Skin of body (tissue), 3 donors: ENCODE results near the gene SINHCAF. TPM values are rescaled to one million over a fixed set of nuclear protein-coding genes. Genes with fewer than 3 reads are reported as not detected.

Experiments
- DNase-seq: peaks from one replicate; lab custom pipeline; 2025; lab: John Stamatoyannopoulos, UW
- small RNA-seq: library from RNA; depleted of rRNA; stranded (forward); fragments of <200 nt; gene quantifications from one replicate; pipeline ENCODE3, GENCODE V24; 2014; ENCODE audit warnings: low replicate concordance
- total RNA-seq: library from RNA; depleted of rRNA; stranded (reverse); fragments of >200 nt; gene quantifications from one replicate; pipeline ENCODE4 v1.2.3, GENCODE V29; 2014

SINHCAF gene
- total RNA-seq, 1 donor from 2014 or later = 47.5 TPM

DNA sequence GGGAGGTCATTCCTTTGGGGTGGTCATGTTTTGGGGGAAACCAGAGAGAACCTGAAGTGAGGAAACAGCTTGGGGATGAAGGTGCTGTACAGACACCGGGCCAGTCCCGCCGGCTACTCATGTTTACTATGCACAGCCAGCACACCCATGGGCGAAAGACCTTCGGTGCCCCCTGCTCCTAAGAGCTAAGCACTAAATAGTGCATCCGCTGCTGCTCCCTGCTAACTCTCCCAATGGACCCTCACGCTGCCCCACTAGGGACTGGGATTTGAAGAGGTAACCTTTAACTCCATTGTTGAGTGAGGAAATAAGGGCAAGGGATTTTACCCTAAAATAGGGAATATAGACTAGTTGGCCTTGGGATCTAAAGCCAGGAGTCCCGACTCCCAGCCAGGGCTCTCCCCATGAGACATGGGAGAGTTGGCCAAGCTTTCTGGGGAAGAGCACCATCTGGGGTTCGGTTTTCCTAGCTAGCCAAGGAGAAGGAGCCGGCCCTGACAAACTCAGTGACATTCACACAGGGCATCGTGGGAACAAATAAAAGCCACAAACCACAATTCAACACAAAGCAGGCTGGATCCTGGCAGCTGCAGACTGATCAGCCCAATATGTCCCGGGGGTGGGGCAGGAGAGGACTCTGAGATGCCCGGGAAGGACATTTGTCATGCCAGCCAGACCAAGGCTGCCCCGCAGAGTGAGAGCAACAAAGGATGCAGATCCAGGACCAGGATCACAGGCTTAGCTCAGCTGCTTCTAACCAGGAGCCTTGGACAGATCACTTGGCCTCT, 91.7 kb downstream of the SINHCAF start:
- no peak for DNase-seq

DNA sequence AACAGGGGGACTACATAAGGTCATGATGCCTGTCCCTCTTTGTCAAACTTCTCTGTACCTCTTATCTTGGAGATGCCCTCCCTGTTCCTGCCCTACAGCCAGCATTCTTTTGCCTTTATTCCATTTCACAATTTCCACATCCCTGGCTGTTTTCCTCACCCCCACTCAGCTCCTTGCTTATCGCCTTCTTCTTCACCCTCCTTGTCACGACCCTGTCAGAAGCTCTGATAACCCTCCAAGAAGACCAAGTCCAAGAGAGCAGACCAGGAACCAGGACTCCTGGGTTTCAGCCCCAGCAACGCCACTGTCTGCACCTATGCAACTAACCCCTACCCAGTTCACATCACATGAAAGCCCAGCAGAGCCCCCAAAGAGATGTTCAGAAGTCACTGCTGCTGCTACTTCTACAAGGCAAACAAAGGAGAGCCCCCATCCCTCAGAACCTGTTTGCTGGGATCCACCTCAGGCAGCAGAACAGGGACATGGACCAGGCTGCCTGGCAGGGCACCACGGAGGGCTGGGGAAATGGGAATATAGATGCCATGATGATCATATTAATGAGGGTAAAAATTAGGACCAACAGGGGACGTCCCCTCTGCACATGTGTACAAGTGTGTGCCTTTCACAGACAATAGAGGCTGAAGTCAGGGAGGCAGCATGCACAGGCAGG, 92.8 kb downstream of the SINHCAF start:
- DNase-seq = no peak

DNA sequence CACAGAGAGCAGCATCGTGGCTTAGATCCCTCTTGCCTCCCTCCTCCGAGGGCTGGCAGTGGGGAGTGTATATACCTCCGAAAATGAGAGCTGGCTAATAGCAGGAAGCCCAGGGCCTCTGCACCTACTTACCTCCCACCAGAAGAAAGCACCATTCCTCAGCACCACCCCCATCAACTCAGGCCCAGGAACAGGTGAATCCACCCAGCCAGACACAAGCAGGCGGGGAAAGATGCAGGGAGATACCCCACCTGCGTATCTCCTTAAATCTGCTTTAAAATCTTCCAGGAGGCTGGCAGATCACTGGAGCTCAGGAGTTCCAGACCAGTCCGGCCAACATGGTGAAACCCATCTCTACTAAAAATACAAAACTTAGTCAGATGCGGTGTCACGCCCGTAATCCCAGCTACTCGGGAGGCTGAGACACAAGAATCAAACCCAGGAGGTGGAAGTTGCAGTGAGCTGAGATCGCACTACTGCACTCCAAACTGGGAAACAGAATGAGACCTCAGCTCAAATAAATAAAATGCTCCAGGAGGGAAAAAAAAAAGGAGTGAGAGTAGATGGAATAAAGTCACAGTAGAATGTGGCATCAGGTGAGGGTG, 93.5 kb downstream of the SINHCAF start:
- DNase-seq = no peak

DNA sequence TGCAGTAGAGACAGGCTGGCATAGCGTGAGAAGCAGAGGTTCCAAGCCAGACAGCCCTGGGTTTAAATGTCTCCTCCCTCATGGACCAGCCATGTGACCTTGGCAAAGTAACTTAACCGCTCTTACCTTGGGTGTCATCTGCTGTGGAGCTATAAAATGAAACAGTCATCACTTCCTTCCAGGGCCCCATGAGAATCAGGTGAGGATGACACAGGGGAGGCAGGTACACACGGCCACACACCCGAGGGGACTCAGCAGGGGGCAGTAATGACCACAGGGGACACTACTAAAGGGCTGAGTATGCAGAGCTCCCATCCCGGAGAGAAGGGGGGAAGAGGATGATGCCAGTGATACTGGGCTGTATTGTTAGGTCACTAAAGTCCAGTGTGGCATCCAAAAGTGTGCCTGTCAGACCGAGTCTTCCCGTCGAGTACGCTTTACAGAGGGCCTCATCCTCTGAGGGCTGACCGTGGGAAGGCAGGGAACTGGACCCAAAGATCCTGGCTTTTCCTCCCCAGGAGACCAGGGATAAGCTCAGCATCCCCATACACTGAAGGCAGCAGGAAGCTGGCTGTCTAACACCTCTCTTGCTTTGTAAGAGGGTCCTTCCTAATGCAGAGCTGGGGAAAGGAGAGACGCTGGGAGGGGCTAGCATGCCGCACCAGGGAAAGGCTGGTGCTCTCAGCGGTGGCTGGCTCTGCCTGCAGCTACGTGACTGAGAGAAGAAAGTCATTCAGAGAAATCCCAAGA, 94.2 kb downstream of the SINHCAF start:
- DNase-seq = no peak

Small RNAs within 50 kb of the gene (small RNA-seq; reads per million reads assigned to genes)
- not detected for gene AC024940.4
- gene AC024940.5 = not detected
- not detected for gene MREGP1
- not detected for gene RF00026
